SK-N-MC (cell line): ENCODE measurements around the gene OPA3.

ENCODE experiments used
- DNase-seq: peaks from one replicate; pipeline ENCODE4 v3.0.0-alpha.2; 2011; ENCODE audit warnings: low read depth, low spot score
- H3K27ac ChIP-seq: fragments of 200-600 bp; sonication (generic); 2 replicates; pipeline ENCODE4 v1.5.1; 2016; ENCODE audit warnings: mixed run types
- H3K36me3 ChIP-seq: fragments of 200-600 bp; sonication (generic); 2 replicates; pipeline ENCODE4 v1.6.1; 2017; ENCODE audit warnings: antibody characterized with exemption, low read length, mixed read lengths; ENCODE audit not compliant: insufficient read depth
- H3K4me3 ChIP-seq: fragments of 200-600 bp; sonication (generic); 2 replicates; pipeline ENCODE4 v1.5.1; 2016
- H3K9ac ChIP-seq: fragments of 200-600 bp; sonication (generic); 2 replicates; pipeline ENCODE4 v1.8.0; 2017; ENCODE audit warnings: mixed run types, mixed read lengths; ENCODE audit not compliant: insufficient read length
- H3K9me3 ChIP-seq: fragments of 200-600 bp; sonication (generic); 2 replicates; pipeline ENCODE4 v1.6.1; 2017; ENCODE audit warnings: low read depth, mild to moderate bottlenecking, antibody characterized with exemption, low read length, moderate library complexity, mixed read lengths
- EZH2 ChIP-seq: fragments of 200-600 bp; sonication (generic); IDR thresholded peaks from one replicate; pipeline ENCODE4 v1.6.1; 2017; ENCODE audit warnings: antibody characterized with exemption
- FOXP2 ChIP-seq: optimal IDR thresholded peaks from 2 replicates; pipeline ENCODE3; 2011; ENCODE audit warnings: mild to moderate bottlenecking, moderate library complexity; ENCODE audit not compliant: insufficient read depth; ENCODE audit errors: extremely low read length, control extremely low read depth
- POLR2AphosphoS5 ChIP-seq: IDR thresholded peaks from 2 replicates; pipeline ENCODE4 v1.6.1; 2012; ENCODE audit warnings: mild to moderate bottlenecking, low read depth, low read length, borderline replicate concordance

OPA3 gene

GRCh38 chr19:45591638-45592005 is 7.0 kb upstream of the OPA3 start:
- Histone ChIP-seq H3K9ac (no peak overlapping the region), H3K9me3 (no peaks in the 10 kb centered on the region), H3K36me3 (no peaks in the 10 kb centered on the region), H3K4me3 (no peak overlapping the region), H3K27ac (no peak overlapping the region)
- TF ChIP-seq POLR2AphosphoS5 (no peak), EZH2 (no peak)
- no peak for DNase-seq

DNA sequence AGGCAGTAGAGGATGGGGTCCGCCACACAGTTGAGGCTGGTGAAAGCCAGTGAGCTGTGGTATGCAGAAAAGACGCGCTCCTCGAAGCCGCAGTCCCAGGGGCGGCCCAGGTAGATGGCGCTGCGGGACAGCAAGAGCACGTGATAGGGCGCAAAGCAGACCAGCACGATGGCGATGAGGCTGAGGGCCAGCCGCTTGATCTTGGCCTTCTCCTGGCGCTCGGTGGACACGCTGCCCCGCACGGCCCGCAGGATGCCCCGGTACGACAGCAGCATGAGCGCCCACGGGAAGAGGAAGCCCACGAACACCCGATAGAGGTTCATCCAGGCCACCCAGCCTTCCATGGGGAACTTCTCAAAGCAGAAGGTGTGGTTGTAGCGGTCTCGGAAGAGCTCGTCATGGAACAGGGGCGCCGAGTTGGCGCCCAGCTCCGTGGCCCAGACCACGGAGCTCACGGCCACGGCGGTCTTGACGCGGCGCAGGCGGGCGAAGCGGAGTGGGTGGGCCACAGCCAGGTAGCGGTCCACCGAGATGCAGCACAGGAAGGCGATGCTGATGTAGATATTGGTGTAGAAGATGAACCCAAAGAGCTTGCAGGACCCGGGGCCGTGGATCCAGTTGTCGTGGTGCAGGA is 6.5 kb upstream of the OPA3 start:
- Histone ChIP-seq H3K9me3 (no peaks in the 10 kb centered on the region), H3K9ac (no peak overlapping the region), H3K27ac (no peak overlapping the region), H3K4me3 (no peak overlapping the region), H3K36me3 (no peaks in the 10 kb centered on the region)
- TF ChIP-seq POLR2AphosphoS5, result no peak
- no peak for TF ChIP-seq EZH2
- no peak for DNase-seq

GRCh38 chr19:45590300-45591003 is 5.8 kb upstream of the OPA3 start:
- H3K36me3 ChIP-seq, result no peaks in the 10 kb centered on the region
- H3K27ac ChIP-seq, result no peak overlapping the region
- TF ChIP-seq POLR2AphosphoS5, result no peak
- no peak for TF ChIP-seq EZH2
- no peak for TF ChIP-seq FOXP2
- no peak for DNase-seq
- H3K4me3 ChIP-seq, result no peak overlapping the region
- H3K9me3 ChIP-seq, result no peaks in the 10 kb centered on the region
- H3K9ac ChIP-seq, result no peak overlapping the region

DNA sequence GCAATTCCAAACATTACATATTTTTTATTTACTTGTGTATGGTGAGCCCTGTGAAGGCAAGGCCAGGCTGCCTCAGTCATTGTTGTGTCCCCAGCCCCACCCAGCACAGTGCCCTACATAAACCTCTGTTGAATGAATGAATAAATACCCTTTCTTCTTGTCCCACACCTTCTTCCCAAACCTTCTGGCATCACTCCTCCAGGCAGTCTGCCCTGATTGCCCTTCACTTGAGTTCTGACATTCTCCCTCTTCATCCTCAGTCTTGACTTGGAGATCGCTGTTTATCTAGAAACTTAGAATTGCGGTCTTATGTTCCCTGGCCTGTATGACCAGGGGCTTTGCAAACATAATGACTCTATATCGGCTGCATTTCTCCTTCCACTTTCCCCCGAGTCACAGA is 5.2 kb upstream of the OPA3 start:
- no peak overlapping the region for H3K27ac ChIP-seq
- no peak overlapping the region for H3K9ac ChIP-seq
- TF ChIP-seq EZH2 (no peak), POLR2AphosphoS5 (no peak), FOXP2 (no peak)
- DNase-seq, result no peak
- no peak overlapping the region for H3K4me3 ChIP-seq
- no peaks in the 10 kb centered on the region for H3K36me3 ChIP-seq
- no peaks in the 10 kb centered on the region for H3K9me3 ChIP-seq

DNA sequence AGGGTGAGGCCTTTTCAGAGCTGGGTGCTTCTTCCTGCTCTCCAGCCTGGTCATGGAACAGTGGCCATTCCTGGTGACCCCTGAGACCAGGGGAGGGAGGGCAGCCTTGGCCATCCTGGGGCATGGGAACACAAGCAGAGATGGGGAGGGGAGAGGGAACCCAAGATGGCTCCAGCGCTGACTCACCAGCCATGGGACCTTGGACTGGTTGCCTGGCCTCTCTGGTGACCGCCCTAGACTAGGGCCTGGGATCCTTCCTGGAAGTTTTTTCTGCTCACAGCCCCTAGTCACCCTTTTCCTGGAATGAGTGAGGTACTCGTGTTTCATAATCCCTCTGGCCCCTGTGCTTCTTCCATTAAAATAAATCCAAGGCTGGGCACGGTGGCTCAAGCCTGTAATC is 3.3 kb upstream of the OPA3 start:
- Histone ChIP-seq H3K27ac (no peak overlapping the region), H3K36me3 (no peaks in the 10 kb centered on the region)
- TF ChIP-seq POLR2AphosphoS5 (no peak), EZH2 (no peak)

GRCh38 chr19:45585158-45585577 is 566 bp upstream of the OPA3 start:
- Histone ChIP-seq H3K36me3 (no peaks in the 10 kb centered on the region), H3K9me3 (no peaks in the 10 kb centered on the region), H3K4me3 (peak overlapping the region; percentile 84), H3K9ac (peak overlapping the region; percentile 70), H3K27ac (peak overlapping the region; percentile 90)
- no peak for TF ChIP-seq FOXP2
- no peak for TF ChIP-seq POLR2AphosphoS5
- TF ChIP-seq EZH2, result no peak
- no peak for DNase-seq

More for the DNA sequence above, 3.3 kb upstream of the OPA3 start:
- Histone ChIP-seq H3K9ac (no peak overlapping the region), H3K9me3 (no peaks in the 10 kb centered on the region), H3K4me3 (no peak overlapping the region)
- no peak for DNase-seq

DNA sequence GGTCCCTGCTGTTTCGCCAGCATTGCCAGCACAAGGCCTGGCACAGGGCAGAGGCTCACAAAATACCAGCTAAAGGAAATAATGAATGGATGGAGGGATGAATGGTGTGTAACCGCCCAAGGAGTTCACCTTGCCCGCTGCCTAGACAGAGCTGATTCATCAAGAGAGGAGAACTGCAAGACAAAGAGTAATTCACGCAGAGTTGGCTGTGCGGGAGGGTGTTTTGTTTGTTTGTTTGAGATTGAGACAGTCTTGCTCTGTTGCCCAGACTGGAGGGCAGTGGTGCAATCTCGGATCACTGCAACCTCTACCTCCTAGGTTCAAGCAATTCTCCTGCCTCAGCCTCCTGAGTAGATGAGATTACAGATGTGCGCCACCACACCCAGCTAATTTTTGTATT is 3.0 kb downstream of the OPA3 start:
- DNase-seq, result no peak
- Histone ChIP-seq H3K4me3 (no peak overlapping the region), H3K27ac (no peak overlapping the region), H3K9ac (no peak overlapping the region), H3K36me3 (no peaks in the 10 kb centered on the region), H3K9me3 (no peaks in the 10 kb centered on the region)
- no peak for TF ChIP-seq POLR2AphosphoS5
- no peak for TF ChIP-seq FOXP2
- TF ChIP-seq EZH2, result no peak

DNA sequence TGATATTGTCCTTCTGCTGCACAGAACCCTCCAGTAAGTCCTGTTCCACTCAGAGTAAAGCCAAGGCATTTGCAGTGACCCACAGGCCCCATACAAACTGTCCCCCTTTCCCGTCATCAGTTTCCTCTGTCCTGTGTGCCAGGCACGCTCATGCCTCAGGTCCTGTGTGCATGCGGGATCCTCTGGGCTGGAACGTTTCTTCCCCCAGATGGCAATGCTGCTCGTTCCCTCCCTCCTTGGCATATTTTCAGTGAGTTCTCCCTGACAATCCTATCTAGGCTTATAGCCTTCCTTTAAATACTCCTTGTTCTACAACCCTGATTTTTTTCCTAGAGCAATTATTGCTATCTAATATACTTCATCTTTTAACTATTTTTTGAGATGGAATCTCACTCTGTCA is 5.7 kb downstream of the OPA3 start:
- no peaks in the 10 kb centered on the region for H3K9me3 ChIP-seq
- H3K9ac ChIP-seq, result no peak overlapping the region
- DNase-seq, result no peak
- no peaks in the 10 kb centered on the region for H3K36me3 ChIP-seq
- no peak for TF ChIP-seq FOXP2
- no peak overlapping the region for H3K27ac ChIP-seq
- no peak overlapping the region for H3K4me3 ChIP-seq
